Measurements from ENCODE around the gene HOXD8. TPM values are rescaled to one million over a fixed set of nuclear protein-coding genes. Genes with fewer than 3 reads are reported as not detected.

The HOXD8 gene
- total RNA-seq, 3 donors from 2014 or later = 4.9 to 13.8 (median 5.6) TPM

- no peak for TF ChIP-seq CTCF (IDR thresholded peaks at IDR 0.05)
- H3K4me3 ChIP-seq = no peak overlapping the region
- H3K36me3 ChIP-seq (ENCODE audit: low read depth) = no peaks in the 10 kb centered on the region
- DNase-seq = no peak
- intact Hi-C loops (cut with DNase I, micrococcal nuclease) = loop anchor here in 1 of 2 donors (5.0 to 10.0 kb wide), 2 partner anchors 395 to 717 kb away; no protein-coding TSS in a partner anchor
- H3K9me3 ChIP-seq = no peaks in the 10 kb centered on the region
- ATAC-seq = peak; percentile 26
- H3K4me1 ChIP-seq (ENCODE audit: low read depth) = peaks cover 21% of the 10 kb centered on the region
Measured at GRCh38 chr2:176081837-176082524, 47.5 kb upstream of the HOXD8 start.

GRCh38 chr2:176082525-176082823 is 47.0 kb upstream of the HOXD8 start:
- H3K36me3 ChIP-seq (ENCODE audit: low read depth) = no peaks in the 10 kb centered on the region
- no peak for ATAC-seq
- no peak for DNase-seq
- H3K4me3 ChIP-seq = no peak overlapping the region
- no peak for TF ChIP-seq CTCF (IDR thresholded peaks at IDR 0.05)
- no peaks in the 10 kb centered on the region for H3K9me3 ChIP-seq
- intact Hi-C loops (cut with DNase I, micrococcal nuclease) = loop anchor here in 1 of 2 donors (5.0 to 10.0 kb wide), 2 partner anchors 395 to 718 kb away; no protein-coding TSS in a partner anchor
- peaks cover 21% of the 10 kb centered on the region for H3K4me1 ChIP-seq (ENCODE audit: low read depth)

GRCh38 chr2:176082824-176083751 is 46.4 kb upstream of the HOXD8 start:
- intact Hi-C loops (cut with DNase I, micrococcal nuclease) = loop anchor here in 1 of 2 donors (5.0 to 10.0 kb wide), 2 partner anchors 396 to 718 kb away; no protein-coding TSS in a partner anchor
- H3K4me3 ChIP-seq = no peak overlapping the region
- H3K9me3 ChIP-seq = no peaks in the 10 kb centered on the region
- H3K4me1 ChIP-seq (ENCODE audit: low read depth) = peaks cover 25% of the 10 kb centered on the region
- no peak for TF ChIP-seq CTCF (IDR thresholded peaks at IDR 0.05)
- no peaks in the 10 kb centered on the region for H3K36me3 ChIP-seq (ENCODE audit: low read depth)
- DNase-seq (no peak), ATAC-seq (no peak)

GRCh38 chr2:176083796-176084261 is 45.7 kb upstream of the HOXD8 start, which contains the start of gene EVX2:
EVX2 (minus strand) TSS chr2:176083962; CDS start chr2:176083776, 186 bp downstream.
- Histone ChIP-seq H3K4me3 (no peak within 1 kb of the TSS), H3K36me3 (ENCODE audit: low read depth) (no peaks in the 10 kb centered on the region), H3K9me3 (no peaks in the 10 kb centered on the region), H3K4me1 (ENCODE audit: low read depth) (peaks cover 29% of the 10 kb centered on the region)
- no peak for TF ChIP-seq CTCF (IDR thresholded peaks at IDR 0.05)
- DNase-seq = no peak
- ATAC-seq = no peak
- intact Hi-C loops (cut with DNase I, micrococcal nuclease) = loop anchor here in 1 of 2 donors (5.0 to 10.0 kb wide), 2 partner anchors 397 to 719 kb away; no protein-coding TSS in a partner anchor

- H3K36me3 ChIP-seq (ENCODE audit: low read depth) = no peaks in the 10 kb centered on the region
- H3K4me1 ChIP-seq (ENCODE audit: low read depth) = peaks cover 29% of the 10 kb centered on the region
- no peak overlapping the region for H3K4me3 ChIP-seq
- ATAC-seq (no peak), DNase-seq (no peak)
- intact Hi-C loops (cut with DNase I, micrococcal nuclease) = loop anchor here in 1 of 2 donors (5.0 to 10.0 kb wide), 2 partner anchors 397 to 720 kb away; no protein-coding TSS in a partner anchor
- no peaks in the 10 kb centered on the region for H3K9me3 ChIP-seq
- no peak for TF ChIP-seq CTCF (IDR thresholded peaks at IDR 0.05)
Measured at GRCh38 chr2:176084611-176085119, 44.8 kb upstream of the HOXD8 start.

Measured in mucosa of descending colon (tissue), 3 donors.